ENCODE measurements around the gene WDFY4.

WDFY4 gene

DNA sequence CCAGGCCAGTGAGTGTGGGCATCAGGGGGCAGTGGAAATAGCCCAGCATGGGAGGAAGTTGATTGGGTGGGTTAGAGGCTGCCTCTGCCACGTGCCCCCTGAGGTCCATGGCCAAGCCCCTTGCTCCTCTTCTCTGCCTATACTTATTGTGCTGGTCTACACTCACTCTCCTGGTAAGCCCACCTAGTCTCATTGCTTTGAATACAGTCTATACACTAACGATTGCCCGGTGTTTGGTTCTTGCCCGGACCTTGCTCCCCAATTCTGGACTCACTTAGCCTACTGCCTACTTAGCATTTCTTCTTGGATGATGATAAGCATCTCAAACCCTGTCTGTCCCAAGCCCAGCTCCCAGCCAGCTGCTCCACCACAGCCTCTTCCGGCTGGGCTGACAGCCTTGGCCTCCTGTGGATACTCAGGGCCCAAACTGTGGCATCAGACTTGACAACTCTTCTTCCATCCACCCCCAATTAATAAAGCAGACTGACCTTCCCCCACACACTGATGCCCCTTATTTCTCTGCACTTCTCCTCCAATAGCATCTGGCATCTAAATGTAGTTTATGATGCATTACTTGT lies 244.8 kb downstream of the WDFY4 start:
- TF ChIP-seq REST (IDR thresholded peaks at IDR 0.05; ENCODE audit: low read depth) (no peak), FOXM1 (IDR thresholded peaks at IDR 0.05; ENCODE audit: borderline replicate concordance, low read depth) (no peak), EGR1 (IDR thresholded peaks at IDR 0.05) (no peak), TAF1 (IDR thresholded peaks at IDR 0.05; ENCODE audit: low read depth) (no peak), EP300 (IDR thresholded peaks at IDR 0.05; ENCODE audit: borderline replicate concordance) (no peak)
- TF ChIP-seq, protein P1, sequence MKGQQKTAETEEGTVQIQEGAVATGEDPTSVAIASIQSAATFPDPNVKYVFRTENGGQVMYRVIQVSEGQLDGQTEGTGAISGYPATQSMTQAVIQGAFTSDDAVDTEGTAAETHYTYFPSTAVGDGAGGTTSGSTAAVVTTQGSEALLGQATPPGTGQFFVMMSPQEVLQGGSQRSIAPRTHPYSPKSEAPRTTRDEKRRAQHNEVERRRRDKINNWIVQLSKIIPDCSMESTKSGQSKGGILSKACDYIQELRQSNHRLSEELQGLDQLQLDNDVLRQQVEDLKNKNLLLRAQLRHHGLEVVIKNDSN (IDR thresholded peaks at IDR 0.05): no peak

DNA sequence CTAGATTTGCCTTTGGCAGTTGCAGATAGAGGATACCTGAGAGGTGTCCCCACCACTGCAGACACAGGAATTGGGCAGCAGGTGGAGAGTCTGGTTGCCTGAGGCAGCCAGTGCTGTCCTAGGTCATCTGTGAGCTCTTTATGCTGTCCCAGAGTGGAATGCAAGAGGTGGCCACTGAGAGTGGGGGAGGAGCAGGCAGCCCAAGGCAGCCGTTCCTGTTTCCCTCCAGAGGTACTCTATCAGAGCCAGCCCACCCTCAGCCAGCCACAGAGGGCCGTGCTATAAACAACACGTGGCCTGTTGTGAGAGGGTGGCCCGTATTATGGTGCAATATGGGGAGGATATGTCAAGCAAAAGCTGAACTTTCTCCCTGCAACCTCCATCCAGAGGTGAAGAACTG lies 246.5 kb downstream of the WDFY4 start:
- TF ChIP-seq, protein P2, sequence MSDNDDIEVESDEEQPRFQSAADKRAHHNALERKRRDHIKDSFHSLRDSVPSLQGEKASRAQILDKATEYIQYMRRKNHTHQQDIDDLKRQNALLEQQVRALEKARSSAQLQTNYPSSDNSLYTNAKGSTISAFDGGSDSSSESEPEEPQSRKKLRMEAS (IDR thresholded peaks at IDR 0.05): no peak
- no peak for TF ChIP-seq TCF12 (IDR thresholded peaks at IDR 0.05; ENCODE audit: low read depth)
- TF ChIP-seq TAF1 (IDR thresholded peaks at IDR 0.05; ENCODE audit: low read depth): no peak
- TF ChIP-seq TEAD4 (IDR thresholded peaks at IDR 0.05): no peak
- TF ChIP-seq FOXM1 (IDR thresholded peaks at IDR 0.05; ENCODE audit: borderline replicate concordance, low read depth): no peak
- TF ChIP-seq, protein P1 (IDR thresholded peaks at IDR 0.05): no peak
- TF ChIP-seq REST (IDR thresholded peaks at IDR 0.05; ENCODE audit: low read depth): no peak
- TF ChIP-seq EP300 (IDR thresholded peaks at IDR 0.05; ENCODE audit: borderline replicate concordance): no peak
- no peak for TF ChIP-seq NFIC (IDR thresholded peaks at IDR 0.05)
- no peak for TF ChIP-seq RAD21 (IDR thresholded peaks at IDR 0.05; ENCODE audit: low read depth)
- TF ChIP-seq CEBPB (IDR thresholded peaks at IDR 0.05): no peak
- no peak for TF ChIP-seq CREB1 (IDR thresholded peaks at IDR 0.05; ENCODE audit: low read depth)
- no peak for TF ChIP-seq EGR1 (IDR thresholded peaks at IDR 0.05)

DNA sequence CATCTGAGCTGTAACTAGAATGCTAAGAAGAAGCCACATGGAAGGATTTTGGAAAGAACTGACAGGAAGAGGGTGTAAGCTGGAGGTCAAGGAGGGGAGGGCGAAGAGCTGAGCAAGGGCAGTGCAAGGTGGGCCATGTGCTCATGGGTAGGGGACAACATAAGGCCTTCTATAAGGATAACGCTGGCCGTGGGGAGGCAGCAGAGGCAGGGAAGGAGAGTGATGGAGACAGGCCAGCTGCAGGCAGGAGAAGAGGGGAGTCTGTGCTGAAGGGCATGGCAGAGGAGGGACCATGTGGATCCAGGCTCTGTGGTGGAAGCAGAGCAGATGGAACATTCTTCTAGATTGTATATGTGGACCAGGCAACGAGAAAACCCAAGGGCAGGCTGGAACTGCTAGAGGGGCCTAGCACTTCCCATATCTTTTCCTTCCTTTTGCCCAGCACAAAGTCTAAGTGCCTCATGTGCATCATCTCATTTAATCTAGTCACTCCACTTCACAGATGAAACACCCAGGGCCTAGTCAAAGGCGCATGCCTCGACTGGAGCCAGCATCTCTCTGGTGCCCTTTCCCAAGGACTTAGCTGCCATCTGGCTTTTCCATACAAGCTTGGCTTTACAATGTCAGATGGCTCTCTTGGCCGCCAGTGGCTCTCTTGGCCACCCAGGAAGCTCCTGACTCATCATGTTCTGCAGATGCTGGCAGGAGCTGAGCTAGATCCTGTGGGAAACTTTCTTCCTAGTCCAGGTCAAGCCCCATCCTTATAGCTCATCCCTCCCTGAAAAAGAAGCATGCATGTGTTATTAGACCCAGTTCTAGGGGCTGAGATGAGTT lies 248.4 kb downstream of the WDFY4 start:
- TF ChIP-seq CREB1 (IDR thresholded peaks at IDR 0.05; ENCODE audit: low read depth): no peak
- TF ChIP-seq, protein P1 (IDR thresholded peaks at IDR 0.05): no peak
- TF ChIP-seq TAF1 (IDR thresholded peaks at IDR 0.05; ENCODE audit: low read depth): no peak
- TF ChIP-seq NFIC (IDR thresholded peaks at IDR 0.05): no peak
- no peak for TF ChIP-seq EGR1 (IDR thresholded peaks at IDR 0.05)
- TF ChIP-seq RAD21 (IDR thresholded peaks at IDR 0.05; ENCODE audit: low read depth): no peak
- TF ChIP-seq YY1 (IDR thresholded peaks at IDR 0.05; ENCODE audit: low read depth): no peak
- TF ChIP-seq CEBPB (IDR thresholded peaks at IDR 0.05): no peak
- TF ChIP-seq TCF12 (IDR thresholded peaks at IDR 0.05; ENCODE audit: low read depth): no peak
- TF ChIP-seq ZBTB7A (IDR thresholded peaks at IDR 0.05; ENCODE audit: low read depth): no peak
- no peak for TF ChIP-seq TEAD4 (IDR thresholded peaks at IDR 0.05)
- no peak for TF ChIP-seq EP300 (IDR thresholded peaks at IDR 0.05; ENCODE audit: borderline replicate concordance)
- TF ChIP-seq, protein P2 (IDR thresholded peaks at IDR 0.05): no peak
- TF ChIP-seq FOXM1 (IDR thresholded peaks at IDR 0.05; ENCODE audit: borderline replicate concordance, low read depth): no peak
- TF ChIP-seq REST (IDR thresholded peaks at IDR 0.05; ENCODE audit: low read depth): no peak

Data from Ishikawa (cell line).